ENCODE measurements around the gene VAV3.
A peak's percentile ranks its signal among the peaks of the same experiment; 100 is the strongest.

VAV3 gene

DNA sequence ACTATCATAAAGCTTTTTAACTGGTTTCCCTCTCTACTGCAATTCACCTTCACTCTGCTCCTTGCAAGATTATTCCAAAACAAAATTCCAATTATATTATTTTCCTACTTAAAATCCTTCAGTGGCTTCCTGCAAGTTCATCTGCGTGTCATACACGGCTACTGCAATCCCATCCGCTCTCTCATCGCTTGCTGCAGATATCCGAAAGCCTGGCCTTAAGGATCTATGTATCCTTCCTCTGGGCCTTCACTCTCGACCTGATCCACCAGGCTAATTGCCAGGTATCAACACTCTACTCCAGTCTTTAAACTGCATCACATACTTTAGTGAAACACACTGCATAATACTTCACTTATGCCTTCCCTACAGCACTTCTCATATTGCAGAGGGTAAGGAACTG, 44.0 kb downstream of the VAV3 start:
- Histone ChIP-seq H3F3A (ENCODE audit: control insufficient read depth, insufficient read depth) (no peaks in the 10 kb centered on the region), H3K4me2 (ENCODE audit: low read length) (no peak overlapping the region), H3K9me2 (replicated peaks; ENCODE audit: control insufficient read depth, low read length) (no peaks in the 10 kb centered on the region), H4K20me1 (ENCODE audit: control insufficient read depth, insufficient read depth, low read depth, low read length) (no peaks in the 10 kb centered on the region), H3K36me3 (ENCODE audit: control insufficient read depth, low read length) (no peaks in the 10 kb centered on the region), H3K27me3 (ENCODE audit: control insufficient read depth, low read length) (no peaks in the 10 kb centered on the region), H3K4me3 (ENCODE audit: low read length) (no peak overlapping the region), H3K9me3 (ENCODE audit: control insufficient read depth, insufficient read depth, low read length) (no peaks in the 10 kb centered on the region), H3K4me1 (ENCODE audit: control insufficient read depth, low read length) (peaks cover 7% of the 10 kb centered on the region), H3K27ac (ENCODE audit: low read depth, low read length) (no peak overlapping the region), H3K79me2 (ENCODE audit: control insufficient read depth, low read length) (no peaks in the 10 kb centered on the region)
- TF ChIP-seq, protein P1, sequence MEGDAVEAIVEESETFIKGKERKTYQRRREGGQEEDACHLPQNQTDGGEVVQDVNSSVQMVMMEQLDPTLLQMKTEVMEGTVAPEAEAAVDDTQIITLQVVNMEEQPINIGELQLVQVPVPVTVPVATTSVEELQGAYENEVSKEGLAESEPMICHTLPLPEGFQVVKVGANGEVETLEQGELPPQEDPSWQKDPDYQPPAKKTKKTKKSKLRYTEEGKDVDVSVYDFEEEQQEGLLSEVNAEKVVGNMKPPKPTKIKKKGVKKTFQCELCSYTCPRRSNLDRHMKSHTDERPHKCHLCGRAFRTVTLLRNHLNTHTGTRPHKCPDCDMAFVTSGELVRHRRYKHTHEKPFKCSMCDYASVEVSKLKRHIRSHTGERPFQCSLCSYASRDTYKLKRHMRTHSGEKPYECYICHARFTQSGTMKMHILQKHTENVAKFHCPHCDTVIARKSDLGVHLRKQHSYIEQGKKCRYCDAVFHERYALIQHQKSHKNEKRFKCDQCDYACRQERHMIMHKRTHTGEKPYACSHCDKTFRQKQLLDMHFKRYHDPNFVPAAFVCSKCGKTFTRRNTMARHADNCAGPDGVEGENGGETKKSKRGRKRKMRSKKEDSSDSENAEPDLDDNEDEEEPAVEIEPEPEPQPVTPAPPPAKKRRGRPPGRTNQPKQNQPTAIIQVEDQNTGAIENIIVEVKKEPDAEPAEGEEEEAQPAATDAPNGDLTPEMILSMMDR (IDR thresholded peaks at IDR 0.05; ENCODE audit: low read depth, low read length, poor library complexity, severe bottlenecking): no peak
- TF ChIP-seq EZH2phosphoT487 (IDR thresholded peaks at IDR 0.05; ENCODE audit: borderline replicate concordance, low read length): no peak

- Histone ChIP-seq H3K9me2 (replicated peaks; ENCODE audit: control insufficient read depth, low read length) (no peaks in the 10 kb centered on the region), H3K27ac (ENCODE audit: low read depth, low read length) (no peak overlapping the region), H3K4me1 (ENCODE audit: control insufficient read depth, low read length) (peaks cover 7% of the 10 kb centered on the region), H3K4me3 (ENCODE audit: low read length) (no peak overlapping the region), H3K27me3 (ENCODE audit: control insufficient read depth, low read length) (no peaks in the 10 kb centered on the region), H3K79me2 (ENCODE audit: control insufficient read depth, low read length) (no peaks in the 10 kb centered on the region), H4K20me1 (ENCODE audit: control insufficient read depth, insufficient read depth, low read depth, low read length) (no peaks in the 10 kb centered on the region), H3F3A (ENCODE audit: control insufficient read depth, insufficient read depth) (no peaks in the 10 kb centered on the region), H3K9me3 (ENCODE audit: control insufficient read depth, insufficient read depth, low read length) (no peaks in the 10 kb centered on the region), H3K36me3 (ENCODE audit: control insufficient read depth, low read length) (no peaks in the 10 kb centered on the region), H3K4me2 (ENCODE audit: low read length) (no peak overlapping the region)
- TF ChIP-seq EZH2phosphoT487 (IDR thresholded peaks at IDR 0.05; ENCODE audit: borderline replicate concordance, low read length): no peak
- TF ChIP-seq, protein P1 (IDR thresholded peaks at IDR 0.05; ENCODE audit: low read depth, low read length, poor library complexity, severe bottlenecking): no peak
Measured at GRCh38 chr1:107920561-107920960, 44.4 kb downstream of the VAV3 start.

GRCh38 chr1:107919953-107920352, 45.0 kb downstream of the VAV3 start:
- Histone ChIP-seq H3K27ac (ENCODE audit: low read depth, low read length) (no peak overlapping the region), H3K4me3 (ENCODE audit: low read length) (peak overlapping the region; percentile 7; the same call in 1 of the 2 replicates), H3K4me1 (ENCODE audit: control insufficient read depth, low read length) (peaks cover 7% of the 10 kb centered on the region), H3F3A (ENCODE audit: control insufficient read depth, insufficient read depth) (no peaks in the 10 kb centered on the region), H3K9me2 (replicated peaks; ENCODE audit: control insufficient read depth, low read length) (no peaks in the 10 kb centered on the region), H3K9me3 (ENCODE audit: control insufficient read depth, insufficient read depth, low read length) (no peaks in the 10 kb centered on the region), H3K79me2 (ENCODE audit: control insufficient read depth, low read length) (no peaks in the 10 kb centered on the region), H3K4me2 (ENCODE audit: low read length) (peak overlapping the region; percentile 19), H4K20me1 (ENCODE audit: control insufficient read depth, insufficient read depth, low read depth, low read length) (no peaks in the 10 kb centered on the region), H3K36me3 (ENCODE audit: control insufficient read depth, low read length) (no peaks in the 10 kb centered on the region), H3K27me3 (ENCODE audit: control insufficient read depth, low read length) (no peaks in the 10 kb centered on the region)
- no peak for TF ChIP-seq EZH2phosphoT487 (IDR thresholded peaks at IDR 0.05; ENCODE audit: borderline replicate concordance, low read length)
- TF ChIP-seq, protein P1 (IDR thresholded peaks at IDR 0.05; ENCODE audit: low read depth, low read length, poor library complexity, severe bottlenecking): no peak
